IMR-90 (cell line): ENCODE data around the gene CERT1.

Source experiments
- RAD21 ChIP-seq: IDR thresholded peaks from 2 replicates; pipeline ENCODE4 v1.6.1; 2012; ENCODE audit warnings: low read length, improper control_type of control experiment
- TF ChIP-seq, protein P1 (sequence below): conservative IDR thresholded peaks from 2 replicates; pipeline ENCODE4 v1.5.1; 2012; ENCODE audit warnings: mild to moderate bottlenecking, low read depth, low read length, improper control_type of control experiment

DNA sequence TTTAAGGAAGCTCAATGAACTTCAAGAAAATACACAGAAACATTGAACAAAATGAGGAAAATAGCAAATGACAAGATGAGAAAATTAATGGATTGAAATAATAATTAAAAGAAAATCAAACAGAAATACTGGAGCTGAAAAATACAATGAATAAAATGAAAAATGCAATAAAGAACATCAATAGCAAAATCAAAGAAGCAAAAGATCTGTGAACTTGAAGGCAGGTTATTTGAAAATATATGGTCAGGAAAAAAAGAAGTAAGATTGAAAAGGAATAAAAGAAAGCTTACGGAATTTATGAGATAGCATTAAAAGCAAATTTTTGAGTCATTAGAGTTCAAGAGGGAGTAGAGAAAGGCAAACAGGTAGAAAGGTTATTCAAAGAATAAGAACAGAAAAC lies 42.4 kb downstream of the CERT1 start:
- TF ChIP-seq RAD21 = no peak
- TF ChIP-seq, protein P1, sequence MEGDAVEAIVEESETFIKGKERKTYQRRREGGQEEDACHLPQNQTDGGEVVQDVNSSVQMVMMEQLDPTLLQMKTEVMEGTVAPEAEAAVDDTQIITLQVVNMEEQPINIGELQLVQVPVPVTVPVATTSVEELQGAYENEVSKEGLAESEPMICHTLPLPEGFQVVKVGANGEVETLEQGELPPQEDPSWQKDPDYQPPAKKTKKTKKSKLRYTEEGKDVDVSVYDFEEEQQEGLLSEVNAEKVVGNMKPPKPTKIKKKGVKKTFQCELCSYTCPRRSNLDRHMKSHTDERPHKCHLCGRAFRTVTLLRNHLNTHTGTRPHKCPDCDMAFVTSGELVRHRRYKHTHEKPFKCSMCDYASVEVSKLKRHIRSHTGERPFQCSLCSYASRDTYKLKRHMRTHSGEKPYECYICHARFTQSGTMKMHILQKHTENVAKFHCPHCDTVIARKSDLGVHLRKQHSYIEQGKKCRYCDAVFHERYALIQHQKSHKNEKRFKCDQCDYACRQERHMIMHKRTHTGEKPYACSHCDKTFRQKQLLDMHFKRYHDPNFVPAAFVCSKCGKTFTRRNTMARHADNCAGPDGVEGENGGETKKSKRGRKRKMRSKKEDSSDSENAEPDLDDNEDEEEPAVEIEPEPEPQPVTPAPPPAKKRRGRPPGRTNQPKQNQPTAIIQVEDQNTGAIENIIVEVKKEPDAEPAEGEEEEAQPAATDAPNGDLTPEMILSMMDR = no peak
